GM18520 (cell line): Measurements from ENCODE around the gene USP40.

Experiments used
- ATAC-seq: cut with Tn5 transposase; IDR thresholded peaks from one replicate; pipeline ENCODE4 v1.9.1; 2021; ENCODE audit not compliant: unreplicated experiment

Gene USP40

DNA sequence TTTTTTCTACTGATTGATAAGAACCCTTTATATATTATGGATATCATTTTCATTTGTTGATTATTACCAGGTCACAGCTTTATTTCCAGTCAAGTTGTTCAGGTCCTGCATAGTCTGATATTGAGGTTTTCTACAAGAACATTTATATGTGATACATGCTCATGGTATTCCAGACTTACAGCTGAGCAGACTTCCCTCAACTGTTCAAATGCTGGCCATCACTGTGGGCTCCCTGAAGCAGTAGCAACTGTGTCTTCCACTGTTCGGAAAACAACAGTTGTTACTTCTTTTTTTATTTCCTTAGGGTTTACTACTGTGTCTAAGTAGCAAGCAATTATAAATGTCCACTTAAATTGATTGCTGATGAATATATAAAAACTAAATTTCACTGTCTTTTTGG is 132.8 kb downstream of the USP40 start:
- no peak for ATAC-seq

DNA sequence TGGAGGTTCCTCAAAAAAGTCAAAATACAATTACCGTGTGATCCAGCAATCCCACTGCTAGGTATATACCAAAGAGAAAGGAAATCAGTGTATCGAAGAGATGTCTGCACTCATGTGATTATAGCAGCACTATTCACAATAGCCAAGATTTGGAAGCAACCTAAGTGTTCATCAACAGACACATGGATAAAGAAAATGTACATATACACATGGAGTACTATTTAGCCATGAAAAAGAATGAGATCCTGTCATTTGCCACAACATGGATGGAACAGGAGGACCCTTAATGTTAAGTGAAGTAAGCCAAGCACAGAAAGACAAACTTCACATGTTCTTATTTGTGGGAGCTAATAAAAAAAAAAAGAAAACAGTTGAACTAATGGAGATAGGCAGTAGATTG is 133.6 kb downstream of the USP40 start:
- ATAC-seq, result no peak

DNA sequence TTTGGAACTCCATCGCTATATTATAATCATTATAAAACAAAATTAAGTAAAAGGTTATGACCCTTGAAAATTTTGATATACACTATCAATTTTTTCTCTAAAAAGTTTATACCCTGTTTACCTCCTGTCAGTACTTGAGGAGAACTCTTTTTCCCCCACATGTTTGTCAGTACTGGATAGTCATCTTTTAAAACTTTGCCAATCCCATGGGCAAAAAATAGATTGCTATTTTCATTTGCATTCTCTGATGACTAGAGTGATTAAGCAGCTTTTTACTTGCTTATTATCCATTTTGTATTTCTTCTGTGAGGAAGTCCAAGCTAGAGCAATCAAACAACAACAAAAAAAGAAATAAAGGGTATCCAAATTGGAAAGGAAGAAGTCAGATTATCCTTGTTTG is 135.9 kb downstream of the USP40 start:
- no peak for ATAC-seq

DNA sequence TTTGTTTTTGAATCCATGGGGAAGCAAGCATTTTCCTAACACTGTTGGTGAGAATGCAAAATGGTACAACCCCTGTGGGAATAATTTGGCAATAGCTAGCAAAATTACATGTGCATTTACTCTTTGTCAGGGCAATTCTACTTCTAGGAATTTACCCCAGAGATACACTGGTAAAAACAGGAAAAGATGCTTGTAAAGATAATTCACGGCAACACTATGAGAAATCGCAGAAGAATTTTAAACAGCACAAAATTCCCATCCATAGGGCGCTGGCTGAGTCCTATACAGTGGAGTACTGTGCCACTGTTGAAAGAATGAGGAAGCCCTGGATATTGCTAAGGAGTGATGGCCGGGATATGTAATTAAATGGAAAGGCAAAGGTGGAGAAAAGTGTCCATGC is 136.5 kb downstream of the USP40 start:
- ATAC-seq, result no peak

DNA sequence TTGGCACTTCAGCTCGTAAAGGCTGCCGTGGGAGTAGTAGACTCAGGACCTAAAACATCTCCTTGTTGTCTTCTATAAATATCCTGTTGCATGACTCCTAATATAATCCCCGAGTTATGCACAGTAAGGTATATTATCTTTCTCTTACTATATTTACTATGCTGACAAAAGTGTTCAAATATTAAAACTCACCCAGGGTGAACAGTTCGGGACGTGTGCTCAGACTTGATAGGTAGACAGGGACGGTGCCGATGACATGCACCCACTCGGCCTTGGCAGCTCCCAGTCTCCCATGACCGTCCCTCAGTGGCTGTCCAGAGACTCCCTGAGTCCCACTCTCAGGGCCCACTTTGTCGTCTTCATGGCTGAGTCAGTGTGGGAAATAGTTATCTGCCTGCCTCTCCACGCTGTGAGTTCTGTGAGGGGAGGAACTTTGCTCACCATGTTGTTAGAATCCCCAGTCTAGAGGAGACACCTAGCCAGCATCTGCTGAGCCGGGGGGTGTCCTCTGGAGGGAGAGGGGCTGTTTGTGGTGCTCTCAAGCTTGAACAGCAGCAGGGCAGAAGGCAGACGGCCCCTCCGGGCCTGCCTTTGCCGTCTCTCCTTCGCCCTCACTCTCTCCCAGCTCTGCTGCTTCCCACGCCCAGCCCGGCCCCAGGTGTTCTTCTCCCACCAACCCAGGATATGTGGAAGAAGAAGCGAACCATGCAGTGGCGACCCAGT is 137.2 kb downstream of the USP40 start:
- no peak for ATAC-seq

DNA sequence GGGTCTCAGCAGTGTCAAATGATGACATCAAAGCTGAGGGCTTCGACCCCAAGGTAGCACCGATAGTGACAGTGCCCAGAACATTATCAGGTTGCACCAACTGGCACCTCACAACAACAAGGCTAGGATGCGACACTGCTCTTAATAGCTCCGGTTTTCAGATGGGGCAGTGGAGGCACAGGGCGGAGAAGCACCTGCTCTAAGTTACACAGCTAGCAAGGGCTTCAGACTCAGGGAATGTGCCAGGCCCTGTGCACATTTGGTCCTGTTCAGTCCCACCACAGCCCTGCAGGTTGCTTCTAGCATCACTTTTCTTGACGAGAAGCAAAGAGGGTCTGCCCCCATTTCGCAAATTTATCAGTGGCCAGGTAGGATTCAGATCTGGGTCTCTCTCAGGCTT is 138.1 kb downstream of the USP40 start:
- ATAC-seq, result no peak

DNA sequence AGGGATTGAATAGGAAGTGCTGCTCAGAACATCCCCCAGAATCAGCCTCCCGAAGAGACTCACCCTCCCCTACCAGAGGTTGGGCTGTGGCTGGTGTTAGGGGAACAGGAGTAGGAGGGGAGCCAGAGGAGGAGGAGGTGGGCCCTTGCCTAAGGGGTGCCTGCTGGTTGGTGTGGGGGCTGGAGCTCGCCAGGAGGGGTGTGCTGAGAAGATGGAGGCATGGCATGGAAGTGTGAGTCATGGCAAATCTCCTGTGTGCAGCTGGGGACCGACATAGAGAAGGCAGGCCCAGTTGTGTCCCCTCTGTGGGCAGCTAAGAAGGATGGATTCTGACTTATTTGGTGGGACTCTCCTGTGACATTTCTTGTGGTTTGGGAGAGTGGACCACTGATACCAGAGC is 138.6 kb downstream of the USP40 start:
- ATAC-seq, result no peak

DNA sequence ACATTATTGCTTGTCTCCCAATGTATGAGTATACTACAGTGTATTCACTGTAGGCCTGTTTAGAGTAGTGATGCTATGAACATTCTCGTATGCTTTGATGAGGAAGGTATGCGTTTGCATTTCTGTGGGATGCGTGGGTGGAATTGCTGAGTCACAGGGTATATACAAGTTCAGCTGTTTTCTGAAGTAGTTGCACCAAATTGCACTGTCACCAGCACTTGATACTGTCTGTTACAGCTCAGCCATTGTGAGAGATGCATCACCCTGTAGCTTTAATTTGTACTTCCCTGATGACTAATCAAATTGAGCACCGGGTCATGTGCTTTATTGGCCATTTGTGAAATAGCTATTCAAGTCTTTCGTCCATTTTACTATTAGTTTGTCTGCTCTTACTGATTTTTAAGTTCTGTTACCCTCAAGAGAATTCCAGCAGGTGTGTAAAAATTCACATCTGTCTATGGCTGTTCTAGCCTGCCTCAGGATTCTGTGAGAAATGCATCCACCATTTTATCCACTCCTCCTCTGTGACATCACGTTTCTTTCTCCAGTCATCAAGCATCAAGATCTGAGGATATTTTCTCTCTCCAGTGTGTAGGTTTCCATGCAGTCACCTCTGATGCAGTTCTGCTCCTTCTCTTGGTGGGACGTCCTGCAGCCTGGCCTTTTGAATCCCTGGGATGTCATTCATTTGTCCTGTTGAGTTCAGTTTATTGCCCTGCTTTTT is 139.8 kb downstream of the USP40 start:
- ATAC-seq, result no peak
